ENCODE results near the gene PRDM2.

GRCh38 chr1:13687151-13687715, 12.8 kb upstream of the PRDM2 start:
- TF ChIP-seq CTCF (IDR thresholded peaks at IDR 0.05) (no peak), EP300 (IDR thresholded peaks at IDR 0.05) (no peak), POLR2AphosphoS5 (IDR thresholded peaks at IDR 0.05) (no peak)

Data from sigmoid colon (tissue), 4 donors.